ENCODE measurements around the gene CCL18. TPM values are rescaled to one million over a fixed set of nuclear protein-coding genes. Genes with fewer than 3 reads are reported as not detected.
"Not testable (repeated sequence)": the region's sequence is repeated elsewhere in the genome, so short reads cannot be mapped to it uniquely, and the experiment has no call there.

Gene CCL18
- total RNA-seq, 4 donors from 2014 or later, result 4.5 TPM; not detected in 3

GRCh38 chr17:36106493-36106835 lies 42.4 kb downstream of the CCL18 start:
- H3K27me3 ChIP-seq, result no peaks in the 10 kb centered on the region
- H3K27ac ChIP-seq, result no peak overlapping the region
- no peak overlapping the region for H3K4me3 ChIP-seq
- no peaks in the 10 kb centered on the region for H3K36me3 ChIP-seq
- no peaks in the 10 kb centered on the region for H3K9me3 ChIP-seq
- TF ChIP-seq CTCF (IDR thresholded peaks at IDR 0.05), result no peak
- TF ChIP-seq EP300 (IDR thresholded peaks at IDR 0.05), result no peak
- TF ChIP-seq POLR2A (IDR thresholded peaks at IDR 0.05), result no peak
- 71 to 79% methylated on average over 6 of the region's 6 CpGs for WGBS, 2 donors
- DNase-seq (ENCODE audit: low spot score in 2 of 2), result no peak
- H3K4me1 ChIP-seq, result no peaks in the 10 kb centered on the region

- DNase-seq (ENCODE audit: low spot score in 2 of 2), result no peak
- no peak overlapping the region for H3K27ac ChIP-seq
- H3K4me3 ChIP-seq, result no peak overlapping the region
- no peaks in the 10 kb centered on the region for H3K27me3 ChIP-seq
- H3K36me3 ChIP-seq, result no peaks in the 10 kb centered on the region
- H3K9me3 ChIP-seq, result peaks cover 0 to 3% (median 0%) of the 10 kb centered on the region in 4 donors
- H3K4me1 ChIP-seq, result no peaks in the 10 kb centered on the region
- TF ChIP-seq CTCF (IDR thresholded peaks at IDR 0.05), result no peak
- no peak for TF ChIP-seq EP300 (IDR thresholded peaks at IDR 0.05)
- TF ChIP-seq POLR2A (IDR thresholded peaks at IDR 0.05), result no peak
- WGBS, 2 donors, result 87 to 91% methylated on average over 3 of the region's 3 CpGs
Measured at GRCh38 chr17:36107660-36108059, 43.6 kb downstream of the CCL18 start.

GRCh38 chr17:36108265-36108664 lies 44.2 kb downstream of the CCL18 start:
- H3K27ac ChIP-seq; H3K36me3 ChIP-seq; DNase-seq (ENCODE audit: low spot score in 2 of 2); H3K9me3 ChIP-seq; H3K4me3 ChIP-seq; H3K4me1 ChIP-seq; H3K27me3 ChIP-seq: not testable (repeated sequence)
- WGBS, 2 donors, result 69 to 74% methylated on average over 5 of the region's 5 CpGs

- WGBS, 2 donors, result 85 to 89% methylated on average over 4 of the region's 4 CpGs
- Histone ChIP-seq H3K27ac (no peak overlapping the region), H3K4me3 (no peak overlapping the region), H3K9me3 (peaks cover 0 to 3% (median 0%) of the 10 kb centered on the region in 4 donors), H3K4me1 (no peaks in the 10 kb centered on the region), H3K36me3 (no peaks in the 10 kb centered on the region), H3K27me3 (no peaks in the 10 kb centered on the region)
- TF ChIP-seq POLR2A (IDR thresholded peaks at IDR 0.05) (no peak), EP300 (IDR thresholded peaks at IDR 0.05) (no peak), CTCF (IDR thresholded peaks at IDR 0.05) (no peak)
- DNase-seq (ENCODE audit: low spot score in 2 of 2), result no peak
Measured at GRCh38 chr17:36111068-36111490, 47.0 kb downstream of the CCL18 start.

GRCh38 chr17:36112572-36112971 lies 48.5 kb downstream of the CCL18 start:
- Histone ChIP-seq H3K36me3 (no peaks in the 10 kb centered on the region), H3K27ac (no peak overlapping the region), H3K4me3 (no peak overlapping the region), H3K9me3 (peaks cover 0 to 3% (median 0%) of the 10 kb centered on the region in 4 donors), H3K27me3 (no peaks in the 10 kb centered on the region), H3K4me1 (no peaks in the 10 kb centered on the region)
- no peak for DNase-seq (ENCODE audit: low spot score in 2 of 2)
- TF ChIP-seq CTCF (IDR thresholded peaks at IDR 0.05) (no peak), EP300 (IDR thresholded peaks at IDR 0.05) (no peak)

- H3K27ac ChIP-seq, result not testable (repeated sequence)
Measured at GRCh38 chr17:36113131-36113530, 49.1 kb downstream of the CCL18 start.

GRCh38 chr17:36114971-36115648 lies 51.0 kb downstream of the CCL18 start:
- H3K4me3 ChIP-seq; H3K27ac ChIP-seq; H3K4me1 ChIP-seq; DNase-seq (ENCODE audit: low spot score in 2 of 2); H3K36me3 ChIP-seq; H3K9me3 ChIP-seq; H3K27me3 ChIP-seq: not testable (repeated sequence)
- 81 to 83% methylated on average over 5 of the region's 5 CpGs for WGBS, 2 donors

More at GRCh38 chr17:36113131-36113530, 49.1 kb downstream of the CCL18 start:
- not testable (repeated sequence) for DNase-seq (ENCODE audit: low spot score in 2 of 2); H3K4me3 ChIP-seq; H3K27me3 ChIP-seq; H3K36me3 ChIP-seq; H3K4me1 ChIP-seq; H3K9me3 ChIP-seq
- WGBS, 2 donors, result 82 to 88% methylated on average over 1 of the region's 1 CpG

GRCh38 chr17:36115649-36115977 lies 51.5 kb downstream of the CCL18 start:
- DNase-seq (ENCODE audit: low spot score in 2 of 2); H3K27ac ChIP-seq; H3K4me1 ChIP-seq; H3K4me3 ChIP-seq; H3K27me3 ChIP-seq; H3K9me3 ChIP-seq; H3K36me3 ChIP-seq: not testable (repeated sequence)

All from tibial nerve (tissue), 4 donors.